PC-9 (cell line): ENCODE results near the gene AHRR. TPM values are rescaled to one million over a fixed set of nuclear protein-coding genes. Genes with fewer than 3 reads are reported as not detected.

Experiments used
- BruUV-seq: library from RNA; stranded (reverse); fragments of 400-500 nt; replicated peaks from 2 replicates; lab custom pipeline; 2021; lab: Mats Ljungman, UMichigan
- CTCF ChIA-PET: fragments of 300-600 bp; sonication (Branson Sonifier 250); formaldehyde crosslinking; loops from one replicate; lab custom pipeline; 2022; ENCODE audit warnings: antibody characterized with exemption; lab: Charles Lee
- POLR2A ChIA-PET: fragments of 300-600 bp; sonication (Branson Sonifier 250); formaldehyde crosslinking; loops from one replicate; lab custom pipeline; 2022; ENCODE audit warnings: antibody characterized with exemption; ENCODE audit not compliant: unreplicated experiment; lab: Charles Lee
- DNase-seq, 2 experiments: peaks; one replicate each; pipeline versions ENCODE4 v3.0.0 to v3.0.0-alpha.2; 2015 to 2022; ENCODE audit warnings: mixed read lengths in 1 of 2
- H2AFZ ChIP-seq: fragments of 200-600 bp; sonication (generic); 2 replicates; pipeline ENCODE4 v1.8.1; 2017; ENCODE audit warnings: antibody characterized with exemption
- H3F3A ChIP-seq: fragments of 200-600 bp; sonication (generic); 2 replicates; pipeline ENCODE4 v1.8.1; 2017; ENCODE audit warnings: antibody characterized with exemption, mild to moderate bottlenecking, low read depth; ENCODE audit not compliant: insufficient read depth
- H3K27ac ChIP-seq: fragments of 200-600 bp; sonication (generic); 2 replicates; pipeline ENCODE4 v1.6.1; 2016; ENCODE audit warnings: mixed run types
- H3K27me3 ChIP-seq: fragments of 200-600 bp; sonication (generic); 2 replicates; pipeline ENCODE4 v1.6.1; 2016; ENCODE audit warnings: low read depth, mixed run types; ENCODE audit not compliant: insufficient read depth
- H3K36me3 ChIP-seq: fragments of 200-600 bp; sonication (generic); 2 replicates; pipeline ENCODE4 v1.6.1; 2016; ENCODE audit warnings: low read depth, mixed run types
- H3K4me1 ChIP-seq: fragments of 200-600 bp; sonication (generic); replicated peaks from 2 replicates; pipeline ENCODE4 v1.6.1; 2016; ENCODE audit warnings: mixed run types; ENCODE audit not compliant: insufficient read depth
- H3K4me2 ChIP-seq: fragments of 200-600 bp; sonication (generic); 2 replicates; pipeline ENCODE4 v1.6.1; 2017; ENCODE audit warnings: mixed run types
- H3K4me3 ChIP-seq: fragments of 200-600 bp; sonication (generic); 2 replicates; pipeline ENCODE4 v1.6.1; 2016; ENCODE audit warnings: mixed run types
- H3K79me2 ChIP-seq: fragments of 200-600 bp; sonication (generic); 2 replicates; pipeline ENCODE4 v1.6.1; 2017; ENCODE audit warnings: low read depth, mixed run types
- H3K9me2 ChIP-seq: fragments of 200-600 bp; sonication (generic); 2 replicates; pipeline ENCODE4 v1.8.1; 2017; ENCODE audit warnings: mild to moderate bottlenecking; ENCODE audit not compliant: insufficient read depth
- H3K9me3 ChIP-seq: fragments of 200-600 bp; sonication (generic); 2 replicates; pipeline ENCODE4 v1.8.1; 2016; ENCODE audit warnings: low read depth; ENCODE audit not compliant: insufficient read depth
- H4K20me1 ChIP-seq: fragments of 200-600 bp; sonication (generic); 2 replicates; pipeline ENCODE4 v1.8.1; 2017; ENCODE audit not compliant: insufficient read depth
- CTCF ChIP-seq: fragments of 200-600 bp; sonication (generic); conservative IDR thresholded peaks from 2 replicates; pipeline ENCODE4 v1.6.1; 2017; ENCODE audit warnings: mixed run types, antibody characterized with exemption, mild to moderate bottlenecking, moderate library complexity
- EZH2 ChIP-seq: fragments of 200-600 bp; sonication (generic); IDR thresholded peaks from 2 replicates; pipeline ENCODE4 v1.8.0; 2017; ENCODE audit warnings: antibody characterized with exemption, low read depth
- intact Hi-C: fragments of 100-400 bp; cut with micrococcal nuclease; formaldehyde crosslinking; loops from one replicate; pipeline ENCODE4 v1.10.0; 2022; ENCODE audit not compliant: unreplicated experiment
- total RNA-seq: library from RNA; stranded (reverse); gene quantifications from 2 replicates; pipeline ENCODE4 v1.2.3, GENCODE V29; 2021

AHRR gene
- total RNA-seq, 1 experiment from 2014 or later: 7.2 TPM

- intact Hi-C loops: loop anchor here (1.0 kb wide), 1 partner anchor 108 kb away; no protein-coding TSS in a partner anchor
- TF ChIP-seq CTCF: peak; percentile 53
- no peak for TF ChIP-seq EZH2
- H3K9me2 ChIP-seq: no peaks in the 10 kb centered on the region
- CTCF ChIA-PET: interaction anchor here (0.9 to 1.1 kb wide), 3 partner anchors 107 to 237 kb away, joined by 3 to 6 read pairs (median 4); no protein-coding TSS in a partner anchor
- no peaks in the 10 kb centered on the region for H3K36me3 ChIP-seq
- H3K4me3 ChIP-seq: no peak overlapping the region
- POLR2A ChIA-PET: no interaction called here
- H3K27ac ChIP-seq: no peak overlapping the region
- H3K9me3 ChIP-seq: no peaks in the 10 kb centered on the region
- H3K27me3 ChIP-seq: no peaks in the 10 kb centered on the region
- no peak for DNase-seq
- H3K79me2 ChIP-seq: no peaks in the 10 kb centered on the region
- H4K20me1 ChIP-seq: 0 out of 2 replicates have a peak, but pooled peaks cover 5% of the 10 kb centered on the region
- H3K4me1 ChIP-seq: no peaks in the 10 kb centered on the region
- H3F3A ChIP-seq: no peaks in the 10 kb centered on the region
- no peak overlapping the region for H3K4me2 ChIP-seq
- H2AFZ ChIP-seq: no peak overlapping the region
- BruUV-seq: no TSS peak
Observed at GRCh38 chr5:425714-426113, 104.2 kb downstream of the AHRR start.

- intact Hi-C loops: no loop called here
- Histone ChIP-seq H3K9me2 (no peaks in the 10 kb centered on the region), H3K4me3 (no peak overlapping the region), H3K4me1 (no peaks in the 10 kb centered on the region), H3K9me3 (no peaks in the 10 kb centered on the region), H4K20me1 (0 out of 2 replicates have a peak, but pooled peaks cover 5% of the 10 kb centered on the region), H3K27me3 (no peaks in the 10 kb centered on the region), H2AFZ (no peak overlapping the region), H3K27ac (no peak overlapping the region), H3F3A (no peaks in the 10 kb centered on the region), H3K36me3 (no peaks in the 10 kb centered on the region), H3K79me2 (no peaks in the 10 kb centered on the region), H3K4me2 (no peak overlapping the region)
- ChIA-PET POLR2A (no interaction called here), CTCF (interaction anchor here (0.7 to 1.1 kb wide), 4 partner anchors 83 to 238 kb away, joined by 3 to 6 read pairs (median 4); no protein-coding TSS in a partner anchor)
- BruUV-seq: no TSS peak
- no peak for TF ChIP-seq CTCF
- no peak for TF ChIP-seq EZH2
- no peak for DNase-seq
Observed at GRCh38 chr5:426392-426976, 105.0 kb downstream of the AHRR start.

GRCh38 chr5:427415-428087 is 106.0 kb downstream of the AHRR start:
- Histone ChIP-seq H3K27ac (no peak overlapping the region), H3K9me3 (no peaks in the 10 kb centered on the region), H2AFZ (no peak overlapping the region), H4K20me1 (0 out of 2 replicates have a peak, but pooled peaks cover 5% of the 10 kb centered on the region), H3K79me2 (no peaks in the 10 kb centered on the region), H3F3A (no peaks in the 10 kb centered on the region), H3K4me2 (no peak overlapping the region), H3K27me3 (no peaks in the 10 kb centered on the region), H3K4me1 (no peaks in the 10 kb centered on the region), H3K9me2 (no peaks in the 10 kb centered on the region), H3K36me3 (no peaks in the 10 kb centered on the region), H3K4me3 (no peak overlapping the region)
- POLR2A ChIA-PET: no interaction called here
- no TSS peak for BruUV-seq
- intact Hi-C loops: no loop called here
- DNase-seq: no peak
- CTCF ChIA-PET: interaction anchor here (0.7 kb wide), 1 partner anchor 84 kb away, joined by 3 read pairs; no protein-coding TSS in a partner anchor
- TF ChIP-seq CTCF (no peak), EZH2 (no peak)
